Kidney capillary endothelial cell (primary cell): ENCODE data around the gene SPTBN5.

Experiments used
- DNase-seq: peaks from one replicate; pipeline ENCODE4 v3.0.0-alpha.2; 2018; ENCODE audit warnings: low spot score

The SPTBN5 gene

GRCh38 chr15:41903782-41904181 lies 9.9 kb upstream of the SPTBN5 start:
- no peak for DNase-seq

DNA sequence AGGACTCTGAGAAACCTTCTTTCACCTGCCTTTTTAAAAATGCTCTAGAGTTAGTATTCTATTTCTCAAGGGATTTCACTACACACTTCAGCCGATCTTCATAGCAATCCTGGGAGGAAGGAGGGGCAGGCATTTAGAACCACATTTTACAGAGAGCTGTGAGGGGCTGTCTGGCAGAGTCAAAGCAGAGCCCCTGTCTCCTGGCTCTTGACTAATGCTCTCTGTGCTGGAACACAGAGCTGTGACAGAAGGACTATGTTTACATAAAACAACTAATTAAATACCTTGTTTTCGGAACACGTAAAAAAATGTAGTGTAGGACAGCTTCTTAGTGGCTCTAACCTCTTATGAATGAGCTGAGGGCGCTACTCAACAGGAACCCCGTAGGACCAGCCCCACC lies 7.6 kb upstream of the SPTBN5 start:
- no peak for DNase-seq

DNA sequence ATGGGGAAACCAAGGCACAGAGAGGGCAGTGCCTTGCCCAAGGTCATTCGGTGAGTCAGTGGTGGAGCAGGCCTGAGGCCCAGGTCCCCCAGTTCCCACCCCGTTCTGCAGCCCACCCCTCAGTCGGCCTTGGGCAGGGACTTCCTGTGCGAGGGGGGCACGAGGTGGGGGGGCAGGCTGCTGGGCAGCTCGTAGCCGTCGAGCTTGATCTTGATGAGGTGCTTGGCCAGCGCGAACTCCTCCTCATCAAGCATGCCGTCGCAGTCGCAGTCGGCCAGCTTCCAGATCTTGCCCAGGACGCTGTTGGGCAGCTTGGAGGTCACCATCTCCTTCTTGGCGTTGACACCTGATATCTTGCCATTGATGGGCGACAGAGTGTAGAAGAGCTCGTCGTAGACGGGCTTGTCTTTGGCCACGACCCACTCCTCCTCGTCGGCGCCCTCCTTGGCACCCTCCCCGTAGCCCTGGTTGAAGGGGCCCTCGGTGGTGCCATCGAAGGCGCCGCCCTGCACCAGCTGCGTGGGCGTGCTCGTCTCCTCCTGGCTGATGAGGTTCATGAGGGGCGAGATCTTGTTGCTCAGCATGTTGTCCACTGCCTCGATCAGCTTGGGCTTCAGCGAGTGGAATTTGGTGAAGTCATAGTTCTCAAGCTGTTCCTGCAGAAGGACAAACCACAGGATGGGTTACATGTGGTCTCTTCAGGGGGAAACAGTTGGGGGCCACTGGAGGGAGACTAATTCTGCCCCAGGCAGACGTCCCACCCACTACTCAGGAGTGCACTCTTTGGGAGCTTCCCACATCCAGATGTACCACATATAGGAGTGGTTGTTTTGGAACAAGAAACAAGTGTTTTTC lies 6.9 kb upstream of the SPTBN5 start:
- no peak for DNase-seq

GRCh38 chr15:41899854-41900442 lies 6.1 kb upstream of the SPTBN5 start:
- no peak for DNase-seq

DNA sequence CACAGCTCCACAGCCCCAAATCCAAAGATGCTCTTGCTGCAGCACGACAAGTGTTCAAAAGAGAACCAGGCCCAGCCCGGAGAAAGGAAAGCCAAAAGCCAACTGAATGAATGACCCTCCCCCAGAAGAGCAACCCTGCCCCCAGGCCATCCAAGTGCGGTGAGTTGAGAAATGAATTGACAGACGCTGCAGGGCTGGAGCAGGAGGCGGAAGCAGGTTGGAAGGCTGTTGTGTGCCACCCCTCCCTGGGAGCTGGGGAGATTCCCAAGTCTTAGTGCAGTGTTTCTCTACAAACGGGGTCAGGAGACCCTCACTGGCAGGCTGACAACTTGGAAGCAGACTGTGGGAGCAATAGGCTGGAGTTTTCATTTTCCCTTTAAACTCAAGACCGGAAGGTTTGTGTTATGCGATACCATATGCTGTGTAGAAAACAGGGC lies 3.5 kb upstream of the SPTBN5 start:
- no peak for DNase-seq

DNA sequence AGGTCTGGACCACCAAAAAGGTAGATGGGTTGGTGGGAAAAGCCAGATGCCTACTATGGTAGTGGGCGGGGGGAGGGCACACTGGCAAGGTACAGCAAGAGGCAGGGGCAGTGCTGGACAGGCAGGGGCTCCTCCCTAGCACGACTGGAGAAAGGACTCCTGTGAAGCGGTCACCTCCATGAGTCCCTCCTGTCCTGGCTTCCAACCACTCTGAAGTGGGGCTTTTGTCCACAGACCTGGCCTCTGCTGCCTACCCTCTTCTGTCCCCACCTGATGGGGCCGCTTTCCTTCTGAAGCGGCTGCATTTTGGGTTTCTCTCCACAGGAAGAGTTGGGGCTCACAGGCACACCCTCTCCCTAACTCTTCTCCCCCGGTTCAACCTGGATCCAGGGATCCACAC lies 2.7 kb upstream of the SPTBN5 start:
- DNase-seq = no peak

GRCh38 chr15:41895957-41896356 lies 2.1 kb upstream of the SPTBN5 start:
- DNase-seq = no peak

- no peak for DNase-seq
Measured at GRCh38 chr15:41895491-41895890, 1.6 kb upstream of the SPTBN5 start.

- DNase-seq = peak; percentile 87
Measured at GRCh38 chr15:41894791-41895463, 1.1 kb upstream of the SPTBN5 start.

- DNase-seq = no peak
Measured at GRCh38 chr15:41894251-41894790, 468 bp upstream of the SPTBN5 start.

DNA sequence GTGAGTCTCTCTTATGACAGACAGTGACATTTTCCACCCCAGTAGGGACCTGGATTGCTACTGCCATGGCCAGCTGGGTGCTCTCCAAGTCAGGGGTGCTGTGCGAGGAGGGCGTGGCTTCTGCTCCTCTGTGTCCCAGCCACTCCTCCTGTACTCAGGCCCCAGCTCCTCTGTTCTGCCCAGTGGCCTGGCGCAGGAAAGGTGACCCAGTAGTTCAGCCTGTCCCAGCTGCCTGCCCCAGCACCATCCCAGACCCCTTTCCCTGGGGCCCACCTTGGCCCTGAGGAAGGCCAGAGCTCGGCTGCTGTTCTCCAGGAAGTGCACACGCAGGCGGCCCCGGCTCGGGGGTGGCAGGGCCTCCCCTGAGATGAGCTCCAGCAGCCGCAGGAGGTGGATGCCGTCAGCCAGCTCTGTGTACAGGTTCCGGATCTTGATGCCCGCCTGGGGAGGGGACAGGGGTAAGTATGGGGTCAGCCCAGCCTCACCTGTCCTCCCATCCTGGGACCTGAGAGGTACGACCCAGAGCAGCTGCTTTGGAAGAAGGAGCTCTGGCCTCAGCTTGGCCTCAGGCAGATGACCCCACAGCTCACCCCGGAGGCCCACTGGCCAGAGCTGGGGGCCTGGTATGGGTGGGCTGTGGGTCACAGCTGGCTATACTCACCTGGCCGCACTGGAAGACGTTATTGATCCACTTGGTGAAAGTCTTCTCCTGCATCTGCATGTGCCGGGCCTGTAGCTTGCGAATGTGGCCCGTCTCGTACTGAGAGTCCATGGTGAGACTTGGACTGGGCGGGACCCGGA lies 1.0 kb downstream of the SPTBN5 start:
- DNase-seq = no peak

DNA sequence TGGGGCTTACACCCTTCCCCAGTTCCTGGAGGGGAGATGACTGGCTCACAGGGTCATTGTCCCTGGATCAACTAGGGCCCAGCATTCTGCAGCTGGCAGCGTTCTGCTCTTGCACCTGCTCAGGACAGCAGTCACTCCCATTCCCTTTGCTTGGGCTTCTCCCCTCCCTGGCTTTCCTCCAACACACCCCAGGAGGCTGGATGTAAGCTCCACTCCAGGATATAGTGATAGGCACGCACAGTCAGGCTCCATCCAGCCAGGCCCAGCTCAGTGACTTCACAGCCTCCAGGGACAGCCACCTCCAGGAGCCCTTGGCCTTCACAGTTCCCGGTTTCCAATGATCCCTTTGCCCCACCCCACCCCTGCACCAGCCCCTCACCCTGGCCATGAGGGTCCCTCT lies 1.9 kb downstream of the SPTBN5 start:
- DNase-seq = no peak

DNA sequence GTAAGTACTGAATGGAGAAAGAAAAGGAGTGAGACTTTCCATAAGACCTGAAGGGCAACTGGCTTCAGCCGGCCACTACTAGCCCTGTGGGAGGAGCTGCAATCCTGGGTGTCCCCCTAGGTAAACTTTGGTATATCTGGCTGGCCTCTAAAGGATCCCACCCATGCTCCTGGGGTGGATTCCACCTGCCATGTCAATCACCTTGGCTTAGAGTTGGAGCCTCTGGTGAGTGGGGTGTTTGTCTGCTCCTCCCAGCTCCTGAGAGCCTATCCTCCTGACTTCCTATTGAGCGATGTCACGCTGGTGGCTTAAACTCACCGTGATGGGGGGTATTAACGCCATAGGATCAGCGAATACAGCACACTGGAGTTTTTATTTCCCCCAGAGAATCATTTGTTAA lies 2.6 kb downstream of the SPTBN5 start:
- DNase-seq = no peak

GRCh38 chr15:41890050-41890690 lies 3.7 kb downstream of the SPTBN5 start:
- DNase-seq = no peak

DNA sequence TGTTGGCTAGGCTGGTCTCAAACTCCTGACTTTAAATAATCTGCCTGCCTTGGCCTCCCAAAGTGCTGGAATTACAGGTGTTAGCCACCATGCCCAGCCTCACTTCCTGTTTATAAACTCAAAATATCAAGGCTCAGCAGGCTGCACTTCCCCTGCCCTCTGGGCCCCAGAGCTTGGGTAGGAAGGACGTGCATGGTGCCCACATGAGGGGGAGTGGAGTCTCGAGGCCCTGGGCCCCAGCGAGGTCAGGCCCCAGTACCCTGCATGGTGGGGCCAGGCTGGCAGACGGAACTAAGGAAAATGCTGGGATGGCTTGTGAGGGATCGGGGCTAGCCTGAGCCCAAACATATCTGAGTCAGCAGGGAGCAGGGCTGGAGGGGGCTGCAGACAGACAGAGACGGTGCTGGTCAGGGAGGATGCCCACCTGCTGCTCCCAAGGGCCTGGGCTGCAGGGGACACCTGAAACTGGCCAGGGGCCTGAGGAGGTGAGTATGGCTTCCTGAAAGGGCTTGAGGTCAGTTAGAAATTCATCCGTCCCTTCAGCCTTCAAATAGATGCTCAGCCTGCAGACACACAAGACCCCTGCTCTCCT lies 5.1 kb downstream of the SPTBN5 start:
- no peak for DNase-seq

- DNase-seq = no peak
Measured at GRCh38 chr15:41887893-41888292, 6.0 kb downstream of the SPTBN5 start.

GRCh38 chr15:41887161-41887560 lies 6.7 kb downstream of the SPTBN5 start:
- no peak for DNase-seq

GRCh38 chr15:41886741-41887140 lies 7.1 kb downstream of the SPTBN5 start:
- DNase-seq = no peak

DNA sequence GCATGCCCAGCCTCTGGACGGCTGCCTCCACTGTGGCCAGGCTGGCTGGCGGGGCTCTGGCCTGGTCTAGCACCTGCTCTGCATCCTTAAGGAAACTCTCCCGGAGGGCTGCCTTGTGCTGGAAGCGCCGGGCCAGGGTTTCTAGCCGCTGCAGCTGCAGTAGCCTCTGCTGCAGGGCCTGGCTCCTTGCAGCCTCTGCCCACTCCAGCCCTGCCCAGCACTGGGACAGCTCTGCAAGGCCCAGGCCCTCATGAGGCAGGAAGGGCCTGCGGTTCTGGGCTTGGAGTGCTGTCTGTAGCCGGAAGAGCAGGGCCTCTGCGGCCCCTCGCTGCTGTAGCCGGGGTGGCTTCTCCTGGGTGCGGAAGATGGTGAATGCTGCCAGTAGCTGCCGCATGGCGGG lies 8.0 kb downstream of the SPTBN5 start:
- no peak for DNase-seq

DNA sequence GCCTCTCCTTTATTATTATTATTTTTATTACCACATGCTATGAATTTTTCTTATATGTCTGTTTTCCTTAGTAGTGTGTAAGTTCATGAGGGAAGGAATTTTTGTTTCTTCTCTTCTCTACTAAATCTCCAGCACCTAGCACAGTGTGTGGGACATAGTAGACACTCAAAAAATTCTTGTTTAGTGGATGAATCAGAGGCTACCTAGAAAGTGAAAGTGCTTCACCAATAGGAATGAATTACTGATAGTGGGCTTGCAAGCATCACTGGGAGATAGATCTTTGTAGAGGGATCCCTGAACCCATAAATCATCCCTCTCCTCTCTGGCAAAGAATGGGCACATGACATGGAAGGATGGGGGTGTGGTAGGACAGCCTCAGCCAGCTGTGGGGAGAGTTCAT lies 8.5 kb downstream of the SPTBN5 start:
- DNase-seq = no peak

DNA sequence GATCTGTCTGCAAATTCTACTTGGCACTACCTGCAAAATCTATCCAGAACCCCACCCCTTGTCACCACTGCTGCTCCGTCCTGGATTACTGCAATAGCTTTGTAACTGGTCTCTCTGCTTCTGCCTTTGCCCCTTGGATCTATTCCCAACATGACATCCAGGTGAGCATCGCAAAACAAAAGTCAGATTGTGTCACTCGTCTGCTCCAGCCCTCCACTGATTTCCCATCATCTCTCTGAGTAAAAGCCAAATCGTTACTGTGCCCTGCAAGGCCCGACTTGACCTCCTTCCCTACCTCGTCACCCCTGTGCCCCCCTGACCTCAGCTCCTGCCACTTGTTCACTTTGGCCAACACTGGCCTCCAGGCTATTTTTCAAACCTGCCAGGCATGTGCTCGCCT lies 9.4 kb downstream of the SPTBN5 start:
- DNase-seq = no peak
